OCI-M2 (cell line): ENCODE measurements around the gene FNBP1L.

Experiments used
- DNase-seq: peaks from one replicate; lab custom pipeline; 2025; ENCODE audit not compliant: unreplicated experiment; lab: John Stamatoyannopoulos, UW

The FNBP1L gene

DNA sequence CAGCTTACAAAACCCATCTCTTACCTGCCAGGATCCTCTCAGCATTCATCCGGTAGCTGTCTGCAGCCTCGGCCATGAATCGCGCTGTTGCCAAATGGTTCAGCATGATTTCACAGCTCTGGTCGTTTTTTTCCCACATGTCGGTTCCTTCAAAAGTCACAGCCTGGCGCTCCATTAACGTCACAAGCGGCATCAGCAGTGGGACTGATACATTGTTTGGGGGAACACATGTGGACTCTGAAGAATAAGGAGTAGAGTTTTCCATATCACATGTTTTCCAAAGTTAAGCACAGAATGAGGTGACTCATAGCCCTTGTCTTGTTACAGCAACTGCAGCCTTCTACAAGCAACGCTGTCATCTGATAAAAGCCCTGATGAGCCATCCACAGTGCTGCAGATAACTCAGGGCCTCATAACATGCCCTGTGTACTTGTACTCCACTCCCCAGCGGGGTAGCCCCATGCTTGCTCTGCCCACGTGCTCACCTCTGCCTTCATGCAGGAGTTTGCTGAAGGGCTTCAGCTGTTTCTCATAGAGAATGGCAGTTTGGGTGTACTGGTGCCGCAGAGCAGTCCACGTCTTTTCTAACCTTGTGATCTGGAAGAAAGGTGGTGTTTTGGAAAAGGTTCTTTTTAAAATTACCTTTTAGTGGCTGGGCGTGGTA, 119.5 kb downstream of the FNBP1L start:
- DNase-seq = peak; percentile 35

DNA sequence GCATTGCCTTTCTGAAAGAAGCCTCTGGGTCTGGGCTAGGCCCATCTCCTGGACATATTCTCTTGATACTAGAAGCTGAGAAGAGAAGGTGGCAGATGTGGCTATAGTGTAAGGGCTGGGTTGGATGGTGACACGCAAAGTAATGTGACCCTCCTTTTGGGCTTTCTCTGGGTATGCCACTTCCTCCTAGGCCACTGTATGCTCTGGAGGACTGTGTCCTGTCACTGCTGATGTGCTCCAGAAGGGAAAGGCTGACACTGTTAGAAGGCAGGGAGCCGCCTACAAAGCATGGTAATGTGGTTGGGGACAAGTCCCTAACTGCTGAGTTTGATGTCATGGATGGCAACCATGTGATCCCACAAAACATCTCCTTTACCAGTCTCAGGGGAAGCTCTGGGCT, 121.6 kb downstream of the FNBP1L start:
- DNase-seq = no peak

DNA sequence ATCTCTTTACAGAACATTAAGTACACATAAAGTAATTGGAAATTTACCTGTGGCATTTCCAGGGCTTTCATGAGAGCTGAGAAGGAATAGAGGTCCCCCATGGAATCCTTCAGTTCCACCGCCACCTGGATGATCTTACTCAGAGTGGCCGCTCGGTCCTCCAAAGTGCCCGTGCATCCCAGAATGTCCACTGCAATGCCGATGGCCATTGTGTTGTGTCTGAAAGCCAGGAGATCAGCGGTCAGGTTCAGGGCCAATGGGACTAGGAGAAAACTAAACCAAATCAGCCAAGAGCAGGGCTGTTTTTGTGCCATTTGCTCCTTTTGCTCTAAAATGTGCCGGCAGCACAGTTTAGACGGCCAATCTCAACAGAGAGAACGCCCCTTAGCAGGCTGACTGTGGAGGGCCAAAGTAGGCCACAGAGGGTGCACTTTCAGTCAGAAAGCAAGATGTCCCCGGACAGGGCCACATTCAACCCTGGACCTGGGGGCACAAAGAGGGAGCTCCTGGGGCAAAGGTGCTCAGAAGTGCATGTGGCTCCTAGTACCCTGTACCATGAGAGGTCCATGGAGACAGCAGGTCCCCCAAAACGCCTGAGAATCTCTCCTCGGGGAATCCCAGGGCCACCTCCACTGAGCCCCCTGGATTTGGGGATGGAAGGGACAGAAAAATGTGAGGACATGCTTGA, 123.8 kb downstream of the FNBP1L start:
- DNase-seq = no peak

DNA sequence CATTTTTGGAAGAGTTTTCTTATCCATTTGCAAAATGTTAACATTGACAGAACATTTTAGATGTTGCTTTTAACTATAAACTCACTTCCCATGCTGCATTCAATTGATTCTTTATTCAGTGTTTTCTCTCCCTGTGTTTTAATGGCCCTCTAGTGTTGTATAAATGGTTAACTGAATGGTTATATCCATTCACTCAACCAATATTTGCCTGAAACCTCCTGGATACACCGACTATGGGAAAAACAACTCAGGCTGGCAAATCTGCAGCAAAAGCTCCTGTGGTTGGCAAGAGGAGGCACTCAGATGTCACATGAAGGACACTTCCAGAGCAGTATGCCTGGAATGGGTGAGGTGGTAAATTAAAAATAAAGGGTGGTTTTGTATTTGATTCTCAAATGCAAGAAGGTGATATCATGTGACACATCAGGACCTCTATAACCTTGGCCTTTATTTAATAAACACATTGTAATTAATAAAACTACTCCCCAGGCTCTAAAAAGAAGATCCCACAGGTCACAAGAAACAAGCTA, 126.1 kb downstream of the FNBP1L start:
- no peak for DNase-seq

DNA sequence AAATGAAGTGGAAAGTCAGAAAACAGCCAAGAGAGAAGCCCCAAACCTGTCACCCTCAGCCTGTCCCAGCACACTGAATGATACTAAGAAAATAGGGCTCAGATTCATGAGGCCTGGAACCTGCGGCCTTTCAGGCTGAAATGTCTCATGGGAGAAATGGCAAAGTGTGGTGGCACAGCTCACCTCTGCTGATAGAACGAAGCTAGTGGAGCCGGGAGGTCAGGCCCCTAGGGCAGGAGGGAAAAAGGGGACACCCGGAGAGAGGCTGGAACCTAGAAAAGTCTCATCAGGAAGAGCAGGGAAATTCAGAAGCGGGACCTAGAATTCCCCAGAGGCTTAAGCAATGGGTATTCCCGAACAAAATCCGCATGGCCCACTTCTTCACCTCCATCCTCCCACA, 126.6 kb downstream of the FNBP1L start:
- no peak for DNase-seq

DNA sequence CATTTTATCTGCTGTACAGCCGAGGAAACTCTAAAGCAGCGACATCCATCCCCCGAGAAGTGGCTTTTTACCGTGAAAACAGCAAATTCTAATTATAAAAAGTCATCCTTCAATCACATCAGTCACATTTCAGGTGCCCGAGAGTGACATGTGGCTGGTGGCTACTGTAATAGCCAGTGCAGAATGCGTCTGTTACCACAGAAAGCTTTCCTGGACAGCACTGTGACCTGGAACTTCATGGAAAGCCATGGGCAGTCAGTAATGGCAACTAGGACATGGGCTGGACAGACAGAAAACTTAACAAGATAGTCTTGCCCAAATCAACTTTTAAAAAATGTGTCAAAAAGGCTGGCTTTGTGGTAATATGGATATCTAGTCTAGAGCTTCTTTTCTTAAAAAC, 127.1 kb downstream of the FNBP1L start:
- no peak for DNase-seq

DNA sequence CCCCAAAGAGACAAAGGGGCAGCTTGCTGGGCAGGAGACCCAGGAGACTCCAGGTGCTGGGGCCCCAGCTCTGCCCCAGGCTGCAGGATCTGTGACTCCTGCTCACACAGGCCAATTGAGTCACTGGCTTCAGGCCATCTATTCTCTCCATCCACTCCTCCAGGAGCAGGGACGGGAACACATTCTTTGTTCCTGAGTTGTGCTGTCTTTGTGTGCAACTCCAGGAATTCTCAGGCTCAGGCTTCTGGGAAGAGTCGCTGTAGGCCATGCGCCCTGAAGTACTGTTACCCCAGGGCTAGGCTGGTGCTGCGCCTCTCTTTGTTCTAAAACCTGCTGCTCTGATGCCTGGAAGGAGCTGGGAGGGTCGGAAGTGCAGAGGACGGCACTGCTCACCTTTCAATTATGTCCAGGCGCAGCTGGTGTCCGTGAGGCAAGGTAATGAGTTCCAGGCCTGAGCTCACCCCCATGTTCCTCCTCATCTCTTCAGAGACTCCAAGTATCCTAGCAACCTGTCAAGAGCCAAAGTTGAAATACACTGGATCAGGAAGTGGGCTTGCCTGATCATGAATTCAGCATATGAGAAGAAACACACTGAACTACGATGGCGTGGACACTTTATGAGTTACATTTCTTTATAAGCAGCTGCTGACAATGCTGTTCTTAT, 127.8 kb downstream of the FNBP1L start:
- no peak for DNase-seq

DNA sequence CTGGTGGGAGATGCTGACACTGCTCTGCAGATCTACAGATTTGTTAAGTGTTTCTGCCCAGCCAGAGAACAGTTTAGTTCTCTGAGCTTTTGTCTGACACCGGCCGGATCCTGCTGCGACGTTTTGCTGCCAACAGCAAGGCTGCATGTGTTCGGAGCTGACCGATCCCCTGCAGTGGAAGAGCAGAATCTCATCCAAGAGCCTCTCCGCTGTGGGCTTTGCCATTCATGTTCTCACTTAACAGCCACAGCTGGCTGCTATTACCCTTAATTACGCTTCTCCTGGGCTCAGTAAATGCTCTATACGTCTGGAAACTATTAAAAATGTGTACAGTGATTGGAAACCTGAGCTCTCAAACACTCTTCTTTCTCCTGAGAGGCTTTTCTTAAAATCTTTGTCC, 128.4 kb downstream of the FNBP1L start:
- no peak for DNase-seq

DNA sequence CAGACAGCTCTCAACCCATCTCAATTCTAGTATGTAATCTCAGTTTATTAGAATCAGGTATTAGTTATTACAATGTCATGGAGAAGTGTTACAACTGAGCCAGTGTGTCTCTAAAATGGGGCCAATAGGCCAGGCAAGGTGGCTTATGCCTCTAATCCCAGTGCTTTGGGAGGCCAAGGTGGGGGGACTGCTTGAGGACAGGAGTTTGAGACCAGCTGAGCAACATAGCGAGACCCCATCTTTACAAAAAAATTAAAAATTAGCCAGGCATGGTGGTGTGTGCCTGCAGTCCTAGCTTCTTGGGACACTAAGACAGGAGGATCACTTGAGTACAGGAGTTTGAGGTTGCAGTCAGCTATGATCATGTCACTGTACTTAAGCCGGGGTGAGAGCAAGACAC, 128.8 kb downstream of the FNBP1L start:
- DNase-seq = no peak

DNA sequence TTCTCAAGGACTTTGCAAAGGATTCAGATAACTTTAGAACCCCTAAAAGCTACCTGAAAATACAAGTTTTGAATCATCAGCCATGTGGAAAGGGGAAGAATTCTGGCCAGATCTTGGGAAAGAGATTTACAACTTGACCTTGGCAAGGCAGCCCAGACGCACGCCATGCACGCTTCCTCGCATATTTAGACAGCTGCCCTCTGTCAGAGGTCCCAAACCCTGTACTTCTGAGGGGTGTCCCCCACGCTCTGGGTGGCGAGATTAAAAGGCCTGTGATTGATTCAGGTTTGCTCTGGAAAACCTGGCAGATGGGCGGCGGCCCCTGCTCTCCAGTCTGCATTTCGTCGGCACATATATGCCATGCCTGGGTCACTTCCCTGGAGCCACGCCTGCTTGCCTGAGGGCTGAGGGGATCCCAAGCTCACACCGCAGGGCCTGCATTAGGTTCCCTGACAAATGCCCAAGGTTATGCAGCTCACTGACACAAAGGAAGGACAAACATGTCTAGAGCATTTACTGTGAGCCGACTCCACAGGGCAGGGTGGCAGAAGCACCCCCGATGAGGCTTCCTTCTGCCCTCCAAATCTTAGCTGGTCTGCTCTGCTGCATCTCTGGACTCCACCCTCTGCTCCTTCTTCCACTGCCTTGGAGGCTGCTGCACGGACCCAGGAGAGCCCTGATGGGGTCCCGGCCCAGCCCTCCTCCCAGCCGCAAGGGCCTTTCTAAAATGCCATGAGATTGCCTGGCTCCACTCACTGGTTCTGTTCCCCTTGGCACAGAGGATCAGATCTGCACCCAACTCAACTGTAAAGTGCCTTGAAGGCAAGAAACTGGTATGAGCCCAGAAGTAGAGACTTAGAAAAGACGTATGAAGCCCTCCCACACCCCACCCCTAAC, 129.9 kb downstream of the FNBP1L start:
- DNase-seq = no peak

DNA sequence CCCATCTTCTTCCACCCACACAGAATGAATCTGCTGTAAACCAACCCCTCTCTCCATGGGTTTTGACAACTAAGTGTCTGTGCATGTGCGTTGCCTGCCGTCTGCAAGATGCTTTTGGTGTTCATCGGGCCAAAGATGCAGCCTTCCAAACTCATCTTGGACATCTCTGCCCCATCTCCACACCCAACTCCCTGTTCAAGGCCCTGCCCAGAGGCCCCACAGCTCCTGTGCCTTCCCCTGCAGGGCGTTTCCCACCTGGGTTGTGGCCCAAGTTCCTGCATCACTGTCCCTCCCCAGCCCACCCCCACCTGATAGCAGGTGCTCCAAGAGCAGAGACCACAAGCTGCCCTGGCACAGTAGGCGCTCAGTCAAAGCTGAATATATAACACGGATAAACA, 130.5 kb downstream of the FNBP1L start:
- no peak for DNase-seq

DNA sequence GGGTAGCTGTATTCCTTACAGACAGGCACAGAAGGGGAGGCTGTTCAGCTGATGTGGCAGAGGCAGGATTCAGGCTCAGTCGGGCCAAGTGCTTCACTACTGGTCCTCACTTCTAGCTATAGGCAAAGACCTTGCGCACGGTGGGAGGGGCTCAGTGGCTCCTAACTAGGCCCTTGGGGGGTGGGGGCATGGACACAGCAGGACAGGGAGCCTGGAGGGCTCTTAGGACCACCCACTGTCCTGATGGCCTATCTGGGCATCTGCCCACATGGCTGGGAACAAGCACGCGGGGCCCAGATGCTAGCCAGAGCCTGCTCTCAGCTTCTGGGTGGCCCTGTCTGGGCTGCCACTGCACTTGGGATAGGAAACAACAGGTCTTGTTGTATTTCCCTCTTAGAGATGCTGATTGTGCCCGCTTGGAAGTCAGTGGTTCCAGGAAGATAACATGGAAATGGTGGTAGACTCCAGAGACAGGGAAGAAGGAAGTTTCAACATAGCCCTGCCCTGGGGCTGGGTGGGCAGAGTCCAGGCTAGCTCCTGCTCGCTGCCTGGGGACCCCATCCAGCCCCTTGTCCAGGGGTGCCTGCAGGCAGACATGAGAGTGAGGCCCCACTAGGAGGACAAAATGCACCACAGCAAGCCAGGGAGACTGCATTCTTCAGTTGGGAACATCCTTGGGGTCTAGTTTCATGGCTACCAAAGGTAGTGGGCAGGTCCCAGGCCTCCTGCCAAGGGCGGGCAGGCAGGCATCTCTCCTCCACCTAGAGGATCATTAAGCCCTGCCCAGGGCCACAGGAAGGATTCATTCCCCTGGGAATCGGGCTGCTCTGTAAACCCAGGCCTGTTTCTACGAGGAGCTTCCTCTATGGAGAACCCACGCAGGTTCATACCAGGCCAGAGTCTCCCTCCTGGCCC, 131.2 kb downstream of the FNBP1L start:
- no peak for DNase-seq

DNA sequence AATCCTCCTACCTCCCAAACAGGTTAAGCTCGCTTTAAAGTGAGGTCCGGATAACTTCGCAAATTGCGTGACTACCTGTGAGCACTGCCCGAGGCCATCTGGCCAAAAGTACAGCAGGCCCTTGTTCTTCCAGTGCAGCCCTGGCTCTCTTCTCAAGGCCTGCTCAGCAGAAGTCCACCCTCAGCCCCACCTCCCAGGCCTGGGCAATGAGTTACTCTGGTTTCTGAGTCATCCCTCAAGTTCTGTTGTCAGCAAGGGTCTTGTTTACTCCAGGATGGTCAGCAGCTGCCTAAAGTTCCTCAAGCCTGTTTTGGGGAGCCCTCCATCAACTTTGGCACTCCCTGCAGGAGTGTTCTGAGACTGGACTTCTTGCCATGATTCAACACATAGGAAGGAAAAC, 132.0 kb downstream of the FNBP1L start:
- no peak for DNase-seq

DNA sequence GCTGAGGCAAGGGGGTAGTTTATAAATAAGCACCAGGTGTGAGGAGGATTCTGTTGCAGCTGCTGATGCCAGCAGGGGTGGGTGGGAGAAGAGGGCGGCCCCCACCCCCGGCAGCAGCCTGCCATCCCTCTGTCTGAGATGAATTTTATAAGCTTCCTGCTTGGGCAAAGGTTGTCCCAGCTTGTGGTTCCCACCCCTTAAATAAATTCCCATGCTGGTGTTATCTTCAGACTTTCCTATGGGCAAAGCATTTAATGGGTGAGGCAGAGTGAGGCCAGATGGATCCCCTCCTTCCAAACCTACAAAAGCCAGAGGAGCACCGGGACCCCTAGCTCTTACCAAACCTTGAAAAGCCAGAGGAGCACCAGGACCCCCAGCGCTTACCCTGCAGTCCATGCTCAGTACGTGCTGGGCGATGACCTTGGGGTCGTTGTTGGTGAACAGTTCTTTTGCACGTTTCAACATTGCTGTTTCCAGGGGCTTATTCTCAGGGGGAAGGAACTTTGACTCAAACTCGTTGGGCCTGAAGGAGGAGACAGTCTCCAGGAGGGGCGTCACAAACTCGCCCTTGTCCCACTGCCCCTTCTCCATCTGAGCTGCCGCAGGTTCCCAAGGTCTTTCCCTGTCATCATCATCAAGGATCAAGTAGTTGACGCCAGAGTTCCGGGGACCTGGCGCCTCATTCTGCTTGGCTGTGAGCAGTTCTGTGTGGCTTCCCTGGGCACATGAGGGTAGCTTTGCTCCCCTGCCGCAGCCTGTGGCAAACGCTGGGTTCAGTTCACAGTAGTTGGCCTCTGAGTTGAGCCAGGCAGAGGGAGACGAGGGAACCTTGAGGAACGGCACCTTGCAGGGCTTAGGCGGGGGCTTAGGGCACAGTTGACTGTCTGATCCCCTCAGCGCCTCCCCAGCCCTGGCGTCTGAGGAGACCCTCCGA, 134.3 kb downstream of the FNBP1L start:
- no peak for DNase-seq

DNA sequence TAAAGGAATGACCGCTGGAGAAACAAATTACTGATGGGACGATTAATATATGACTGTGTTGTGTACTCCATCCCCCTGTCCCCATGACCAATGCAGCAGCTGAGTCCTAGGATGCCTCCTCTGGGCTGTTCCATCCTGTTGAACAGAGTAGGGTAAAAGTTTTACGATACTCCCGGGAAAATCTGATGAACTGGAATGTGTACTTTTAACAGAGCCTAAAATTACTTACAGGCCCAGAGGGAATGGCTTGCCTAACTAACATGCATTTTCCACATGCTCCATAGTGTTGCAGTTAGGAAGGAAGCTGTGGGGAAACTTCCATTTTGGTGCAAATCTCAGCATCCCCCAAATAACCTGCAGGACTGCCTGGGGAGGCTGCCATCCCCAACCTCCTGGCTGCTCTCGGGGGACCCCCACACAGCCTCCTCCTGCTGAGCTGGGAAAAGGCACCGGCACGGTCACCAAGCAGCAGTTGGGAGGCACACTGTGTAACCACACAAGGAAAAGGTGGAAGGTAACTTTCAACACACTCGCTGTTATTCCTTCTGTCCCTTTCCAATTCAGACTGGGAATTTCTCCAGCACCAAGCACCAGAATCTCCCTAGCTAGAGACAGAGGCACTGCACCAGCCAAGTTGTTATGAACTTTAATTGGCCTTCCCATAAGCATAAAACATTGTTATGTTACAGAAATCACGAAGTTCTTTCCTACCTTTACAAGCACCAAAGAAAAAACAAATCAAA, 136.5 kb downstream of the FNBP1L start:
- DNase-seq = no peak

DNA sequence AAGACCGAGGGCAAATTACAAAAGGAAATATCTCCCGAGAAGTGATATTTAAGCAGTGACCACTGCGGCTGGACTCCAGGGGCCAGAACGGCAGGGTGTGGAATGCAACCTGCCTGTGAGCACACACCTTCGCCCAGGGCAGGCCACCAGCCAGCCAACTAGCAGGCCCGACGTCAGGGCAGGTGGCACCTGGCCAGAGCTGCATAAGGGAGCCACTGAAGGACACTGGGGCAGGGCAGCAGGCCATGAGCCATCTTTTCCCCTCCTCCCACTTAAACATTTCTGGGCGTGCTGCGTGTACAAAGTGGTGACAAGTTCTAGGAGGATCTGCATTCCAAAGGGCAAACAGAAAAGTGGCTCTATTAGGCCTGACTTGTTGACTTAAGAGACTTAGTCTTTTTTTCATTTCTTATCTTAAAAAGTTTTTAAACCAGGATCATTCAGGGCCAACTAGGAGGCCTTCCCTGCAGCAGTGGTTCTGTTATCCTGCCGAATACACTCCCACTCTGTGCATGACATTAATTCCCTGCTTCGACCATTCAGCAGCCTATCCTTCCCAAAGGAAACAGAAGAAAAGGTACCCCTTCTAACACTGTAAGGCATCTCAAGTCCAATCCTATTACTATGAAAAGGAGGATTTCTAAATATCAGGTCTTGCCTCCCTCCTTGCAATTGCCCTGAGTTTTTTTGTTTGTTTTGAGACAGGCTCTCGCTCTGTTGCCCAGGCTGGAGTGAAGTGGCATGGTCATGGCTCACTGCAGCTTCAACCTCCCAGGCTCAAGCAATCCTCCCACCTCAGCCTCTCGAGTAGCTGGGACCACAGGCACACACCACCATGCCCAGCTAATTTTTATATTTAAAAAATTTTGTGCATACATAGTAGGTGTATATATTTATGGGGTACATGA, 137.4 kb downstream of the FNBP1L start:
- no peak for DNase-seq

DNA sequence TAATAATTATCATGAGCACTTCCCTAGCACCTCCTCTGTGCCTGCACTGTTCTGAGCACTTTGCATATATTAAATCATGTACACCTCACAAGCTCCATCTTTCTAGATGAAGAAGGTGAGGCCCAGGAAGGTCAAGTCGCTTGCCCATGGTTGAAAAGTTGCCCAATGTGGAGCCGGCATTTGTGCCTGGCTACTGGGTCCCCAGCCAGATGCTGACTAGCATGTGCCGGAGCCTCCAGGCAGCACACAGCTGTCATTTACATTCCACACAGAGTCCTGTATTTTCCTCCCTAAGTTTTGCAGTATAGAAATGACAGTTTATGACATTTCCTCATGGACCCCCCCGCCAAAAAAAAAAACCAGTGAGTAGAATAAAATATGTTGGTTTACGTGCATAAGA, 139.4 kb downstream of the FNBP1L start:
- DNase-seq = no peak
